Raji (cell line): ENCODE data around the gene GPHN.

Source experiments
- POLR2A ChIP-seq: IDR thresholded peaks from 2 replicates; pipeline ENCODE4 v1.6.1; 2011; ENCODE audit warnings: low read depth, low read length, control low read depth; ENCODE audit not compliant: insufficient read depth

Gene GPHN

DNA sequence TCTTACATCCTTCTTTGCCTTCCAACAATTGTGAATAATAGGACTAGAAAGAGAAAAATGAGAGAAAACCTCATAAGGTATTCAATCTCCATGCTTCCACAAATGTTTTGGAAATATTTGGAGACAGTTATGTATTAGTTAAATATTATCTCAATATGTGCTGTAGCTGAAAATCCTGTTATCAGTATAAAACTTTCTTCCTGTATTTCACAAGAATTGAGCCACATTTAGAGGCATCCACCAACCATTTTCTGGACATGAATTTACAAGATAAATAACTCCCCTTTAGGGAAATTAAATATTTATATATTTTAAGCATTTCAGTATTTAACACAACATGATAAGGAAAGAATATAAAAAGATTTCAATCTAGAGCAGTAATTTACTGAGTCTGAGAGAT lies 200.3 kb downstream of the GPHN start:
- TF ChIP-seq POLR2A = no peak

- TF ChIP-seq POLR2A = no peak
Measured at GRCh38 chr14:66709291-66709690, 201.3 kb downstream of the GPHN start.

- TF ChIP-seq POLR2A = no peak
Measured at GRCh38 chr14:66716227-66716626, 208.3 kb downstream of the GPHN start.

- no peak for TF ChIP-seq POLR2A
Measured at GRCh38 chr14:66717561-66718140, 209.7 kb downstream of the GPHN start.

- TF ChIP-seq POLR2A = no peak
Measured at GRCh38 chr14:66724996-66725395, 217.0 kb downstream of the GPHN start.

GRCh38 chr14:66735853-66736252 lies 227.9 kb downstream of the GPHN start:
- TF ChIP-seq POLR2A = no peak

GRCh38 chr14:66739826-66740225 lies 231.9 kb downstream of the GPHN start:
- TF ChIP-seq POLR2A = no peak

DNA sequence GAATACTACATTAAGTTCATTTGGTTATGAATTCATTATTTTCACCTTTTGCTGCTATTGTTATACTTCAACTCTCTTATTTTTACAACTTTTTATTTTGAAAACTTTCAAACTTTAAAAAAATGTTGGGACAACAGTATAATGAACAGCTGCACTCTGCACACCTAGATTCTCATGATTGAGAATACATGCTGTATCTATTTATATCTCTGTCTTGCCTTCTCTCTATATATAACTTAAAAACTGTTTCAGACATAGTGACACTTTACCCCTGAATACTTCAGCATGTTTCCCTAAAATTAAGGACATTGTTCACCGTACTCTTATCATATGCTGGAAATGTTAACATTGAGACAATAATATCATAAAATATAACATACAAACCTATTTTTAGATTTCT lies 237.1 kb downstream of the GPHN start:
- no peak for TF ChIP-seq POLR2A

- TF ChIP-seq POLR2A = no peak
Measured at GRCh38 chr14:66746316-66747006, 238.5 kb downstream of the GPHN start.

- TF ChIP-seq POLR2A = no peak
Measured at GRCh38 chr14:66752109-66752508, 244.2 kb downstream of the GPHN start.

- no peak for TF ChIP-seq POLR2A
Measured at GRCh38 chr14:66758031-66758613, 250.2 kb downstream of the GPHN start.

- no peak for TF ChIP-seq POLR2A
Measured at GRCh38 chr14:66772146-66772545, 264.2 kb downstream of the GPHN start.

DNA sequence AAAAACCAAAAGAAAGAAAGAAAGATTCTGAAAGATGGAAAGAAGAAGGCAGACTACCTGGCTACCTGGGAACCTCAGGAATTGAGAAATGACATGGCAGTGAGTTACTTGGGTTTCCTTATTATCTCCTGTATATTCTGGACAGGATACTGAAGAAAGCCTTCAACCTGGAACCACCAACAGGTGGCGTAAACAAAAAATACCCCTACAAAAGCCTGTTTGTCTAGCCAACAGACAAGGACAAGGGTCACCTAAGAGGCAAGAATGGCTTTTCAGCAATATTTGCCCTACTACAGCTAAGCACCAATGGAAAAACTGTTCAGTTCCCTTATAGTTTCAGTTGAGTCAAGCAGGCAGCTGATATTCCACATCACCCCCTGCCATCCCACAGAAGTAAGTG lies 274.9 kb downstream of the GPHN start:
- no peak for TF ChIP-seq POLR2A

GRCh38 chr14:66790101-66790500 lies 282.2 kb downstream of the GPHN start:
- no peak for TF ChIP-seq POLR2A

- TF ChIP-seq POLR2A = no peak
Measured at GRCh38 chr14:66802962-66803361, 295.0 kb downstream of the GPHN start.

- TF ChIP-seq POLR2A = no peak
Measured at GRCh38 chr14:66804141-66804540, 296.2 kb downstream of the GPHN start.
